ENCODE data around the gene NEMF.

NEMF gene

DNA sequence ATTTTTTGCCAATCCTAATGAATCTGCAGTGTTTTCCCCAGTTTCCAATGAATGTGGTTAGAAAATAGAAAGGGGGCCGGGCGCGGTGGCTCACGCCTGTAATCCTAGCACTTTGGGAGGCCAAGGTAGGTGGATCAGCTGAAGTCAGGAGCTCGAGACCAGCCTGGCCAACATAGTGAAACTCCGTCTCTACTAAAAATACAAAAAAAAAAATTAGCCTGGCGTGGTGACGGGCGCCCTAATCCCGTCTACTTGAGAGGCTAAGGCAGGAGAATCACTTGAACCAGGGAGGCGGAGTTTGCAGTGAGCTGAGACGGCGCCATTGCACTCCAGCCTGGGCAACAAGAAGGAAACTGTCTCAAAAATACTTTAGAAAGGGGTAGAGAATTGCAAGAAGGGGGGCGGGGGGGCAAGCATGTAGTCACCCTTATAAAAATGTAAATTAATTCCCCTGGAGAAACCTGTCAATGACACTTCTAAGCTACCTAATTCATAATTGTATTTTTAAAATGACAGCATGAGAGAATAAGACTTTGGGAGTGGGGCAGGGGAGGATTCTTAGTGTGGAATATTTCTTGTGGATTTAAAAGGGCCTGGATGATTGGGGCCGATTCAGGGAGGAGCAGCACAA lies 82.9 kb downstream of the NEMF start:
- TF ChIP-seq, protein P1, sequence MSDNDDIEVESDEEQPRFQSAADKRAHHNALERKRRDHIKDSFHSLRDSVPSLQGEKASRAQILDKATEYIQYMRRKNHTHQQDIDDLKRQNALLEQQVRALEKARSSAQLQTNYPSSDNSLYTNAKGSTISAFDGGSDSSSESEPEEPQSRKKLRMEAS (IDR thresholded peaks at IDR 0.05), result no peak
- TF ChIP-seq YY1 (IDR thresholded peaks at IDR 0.05; ENCODE audit: low read depth) (no peak), EP300 (IDR thresholded peaks at IDR 0.05; ENCODE audit: borderline replicate concordance) (no peak), TCF12 (IDR thresholded peaks at IDR 0.05; ENCODE audit: low read depth) (no peak), CREB1 (IDR thresholded peaks at IDR 0.05; ENCODE audit: low read depth) (no peak), ZBTB7A (IDR thresholded peaks at IDR 0.05; ENCODE audit: low read depth) (no peak), RAD21 (IDR thresholded peaks at IDR 0.05; ENCODE audit: low read depth) (no peak), FOXM1 (IDR thresholded peaks at IDR 0.05; ENCODE audit: borderline replicate concordance, low read depth) (no peak), CEBPB (IDR thresholded peaks at IDR 0.05) (no peak), TEAD4 (IDR thresholded peaks at IDR 0.05) (no peak), NFIC (IDR thresholded peaks at IDR 0.05) (no peak), TAF1 (IDR thresholded peaks at IDR 0.05; ENCODE audit: low read depth) (no peak), EGR1 (IDR thresholded peaks at IDR 0.05) (no peak)
- TF ChIP-seq, protein P2, sequence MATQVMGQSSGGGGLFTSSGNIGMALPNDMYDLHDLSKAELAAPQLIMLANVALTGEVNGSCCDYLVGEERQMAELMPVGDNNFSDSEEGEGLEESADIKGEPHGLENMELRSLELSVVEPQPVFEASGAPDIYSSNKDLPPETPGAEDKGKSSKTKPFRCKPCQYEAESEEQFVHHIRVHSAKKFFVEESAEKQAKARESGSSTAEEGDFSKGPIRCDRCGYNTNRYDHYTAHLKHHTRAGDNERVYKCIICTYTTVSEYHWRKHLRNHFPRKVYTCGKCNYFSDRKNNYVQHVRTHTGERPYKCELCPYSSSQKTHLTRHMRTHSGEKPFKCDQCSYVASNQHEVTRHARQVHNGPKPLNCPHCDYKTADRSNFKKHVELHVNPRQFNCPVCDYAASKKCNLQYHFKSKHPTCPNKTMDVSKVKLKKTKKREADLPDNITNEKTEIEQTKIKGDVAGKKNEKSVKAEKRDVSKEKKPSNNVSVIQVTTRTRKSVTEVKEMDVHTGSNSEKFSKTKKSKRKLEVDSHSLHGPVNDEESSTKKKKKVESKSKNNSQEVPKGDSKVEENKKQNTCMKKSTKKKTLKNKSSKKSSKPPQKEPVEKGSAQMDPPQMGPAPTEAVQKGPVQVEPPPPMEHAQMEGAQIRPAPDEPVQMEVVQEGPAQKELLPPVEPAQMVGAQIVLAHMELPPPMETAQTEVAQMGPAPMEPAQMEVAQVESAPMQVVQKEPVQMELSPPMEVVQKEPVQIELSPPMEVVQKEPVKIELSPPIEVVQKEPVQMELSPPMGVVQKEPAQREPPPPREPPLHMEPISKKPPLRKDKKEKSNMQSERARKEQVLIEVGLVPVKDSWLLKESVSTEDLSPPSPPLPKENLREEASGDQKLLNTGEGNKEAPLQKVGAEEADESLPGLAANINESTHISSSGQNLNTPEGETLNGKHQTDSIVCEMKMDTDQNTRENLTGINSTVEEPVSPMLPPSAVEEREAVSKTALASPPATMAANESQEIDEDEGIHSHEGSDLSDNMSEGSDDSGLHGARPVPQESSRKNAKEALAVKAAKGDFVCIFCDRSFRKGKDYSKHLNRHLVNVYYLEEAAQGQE (IDR thresholded peaks at IDR 0.05; ENCODE audit: low read depth), result no peak
- TF ChIP-seq, protein P3, sequence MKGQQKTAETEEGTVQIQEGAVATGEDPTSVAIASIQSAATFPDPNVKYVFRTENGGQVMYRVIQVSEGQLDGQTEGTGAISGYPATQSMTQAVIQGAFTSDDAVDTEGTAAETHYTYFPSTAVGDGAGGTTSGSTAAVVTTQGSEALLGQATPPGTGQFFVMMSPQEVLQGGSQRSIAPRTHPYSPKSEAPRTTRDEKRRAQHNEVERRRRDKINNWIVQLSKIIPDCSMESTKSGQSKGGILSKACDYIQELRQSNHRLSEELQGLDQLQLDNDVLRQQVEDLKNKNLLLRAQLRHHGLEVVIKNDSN (IDR thresholded peaks at IDR 0.05), result no peak

DNA sequence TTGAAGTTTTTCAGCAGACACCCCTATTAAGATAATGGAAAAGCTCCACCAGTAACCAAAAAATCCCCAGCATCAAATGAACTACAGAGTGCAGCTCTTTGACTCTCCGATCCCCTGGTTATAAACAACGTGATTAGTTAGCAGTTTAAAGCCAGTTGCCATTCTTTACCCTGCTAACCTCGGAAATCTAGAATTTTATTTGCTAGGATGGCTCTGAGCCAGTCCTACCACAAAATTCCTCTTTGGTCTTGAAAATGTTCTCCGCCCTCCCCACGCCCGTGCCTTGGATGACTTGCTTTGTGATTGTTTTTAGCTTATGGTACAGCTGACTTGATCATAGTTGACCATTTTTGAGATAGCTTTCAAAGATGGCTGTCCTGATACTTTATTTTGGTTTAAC lies 83.4 kb downstream of the NEMF start:
- TF ChIP-seq, protein P1 (IDR thresholded peaks at IDR 0.05), result no peak
- TF ChIP-seq YY1 (IDR thresholded peaks at IDR 0.05; ENCODE audit: low read depth) (no peak), TCF12 (IDR thresholded peaks at IDR 0.05; ENCODE audit: low read depth) (no peak)

DNA sequence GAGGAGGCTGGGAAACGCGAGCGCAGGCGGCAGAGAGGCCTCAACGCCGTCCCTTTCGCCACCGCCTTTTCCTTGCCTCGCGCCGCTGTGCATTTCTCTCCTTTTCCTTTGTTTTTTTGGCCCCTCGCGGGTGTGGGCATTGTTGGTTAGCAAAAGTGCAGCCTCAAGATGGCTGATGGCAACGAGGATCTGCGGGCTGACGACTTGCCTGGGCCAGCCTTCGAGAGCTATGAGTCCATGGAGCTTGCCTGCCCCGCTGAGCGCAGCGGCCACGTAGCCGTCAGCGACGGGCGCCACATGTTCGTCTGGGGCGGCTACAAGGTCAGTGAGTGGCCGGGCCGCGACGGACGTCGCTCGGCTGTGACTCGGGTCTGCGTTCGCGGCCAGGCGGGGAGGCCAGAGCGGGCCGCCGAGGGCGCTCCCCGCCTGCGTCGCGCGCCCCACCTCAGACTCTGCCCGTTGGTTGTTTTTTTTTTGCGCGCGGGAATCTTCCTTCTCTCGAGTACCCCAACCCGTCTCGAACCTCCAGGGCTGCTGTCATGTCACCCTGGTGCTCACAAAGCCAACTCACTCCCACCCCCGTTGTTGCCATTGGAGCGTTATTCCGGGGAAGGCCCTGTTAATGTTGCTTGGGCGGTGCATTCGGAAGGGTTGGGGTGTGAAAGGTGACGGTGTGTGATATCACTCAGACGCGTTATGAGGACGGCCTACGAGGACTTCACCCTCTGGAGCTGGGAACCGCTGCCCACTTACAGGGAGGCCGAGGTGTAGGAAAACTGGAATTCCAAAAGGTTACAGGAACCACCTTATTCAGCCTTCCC lies 84.1 kb downstream of the NEMF start:
- TF ChIP-seq TAF1 (IDR thresholded peaks at IDR 0.05; ENCODE audit: low read depth) (peak; percentile 30; the same call in 1 of the 2 replicates), CREB1 (IDR thresholded peaks at IDR 0.05; ENCODE audit: low read depth) (no peak; the same call in 1 of the 2 replicates), YY1 (IDR thresholded peaks at IDR 0.05; ENCODE audit: low read depth) (peak; percentile 67)
- TF ChIP-seq, protein P1 (IDR thresholded peaks at IDR 0.05), result peak; percentile 68

DNA sequence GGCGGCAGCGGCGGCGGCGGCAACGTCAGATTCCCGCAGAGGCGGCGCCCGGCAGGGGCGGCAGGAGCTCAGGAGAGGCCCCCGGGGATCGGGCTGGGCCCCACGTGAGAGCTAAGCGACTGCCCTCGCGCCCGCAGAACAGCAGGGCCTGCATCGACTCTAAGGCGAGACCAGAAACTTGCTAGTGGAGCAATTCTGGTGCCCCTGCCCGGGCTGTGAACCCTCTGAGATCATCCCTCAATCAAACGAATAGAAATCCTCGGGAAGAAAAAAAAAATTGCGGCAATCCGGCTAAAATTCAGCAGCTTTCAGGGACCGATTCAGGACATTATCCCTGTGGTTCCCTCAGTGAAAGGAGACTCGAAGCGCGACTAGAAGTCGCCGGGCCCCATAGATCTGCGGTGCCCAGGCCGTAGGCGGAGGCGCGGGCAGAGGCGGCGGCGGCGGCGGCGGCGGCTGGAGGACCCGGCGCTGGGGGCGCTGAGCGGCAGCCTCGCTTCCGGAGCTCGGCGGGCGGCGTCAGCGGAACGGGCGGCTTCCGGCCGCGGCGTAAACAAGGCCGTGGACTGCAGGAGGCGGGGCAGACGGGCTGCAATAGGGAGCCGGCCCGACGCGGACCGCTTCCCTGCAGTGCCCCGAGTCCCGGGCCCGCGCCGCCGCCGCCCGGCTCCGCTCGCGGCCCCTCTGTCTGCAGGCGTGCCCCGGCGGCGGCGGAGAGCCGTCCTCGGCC lies 84.9 kb downstream of the NEMF start, which contains the start of gene KLHDC2:
Gene KLHDC2 (plus strand): TSS at position 583 of the 730 bp plus-strand sequence. CDS start 316 bp downstream, outside the sequence.
- 0 out of 2 replicates have a peak, but pooled peaks have one; percentile 23 for TF ChIP-seq ZBTB7A (IDR thresholded peaks at IDR 0.05; ENCODE audit: low read depth)
- TF ChIP-seq FOXM1 (IDR thresholded peaks at IDR 0.05; ENCODE audit: borderline replicate concordance, low read depth), result no peak
- TF ChIP-seq, protein P1 (IDR thresholded peaks at IDR 0.05), result peak; percentile 55
- TF ChIP-seq, protein P3 (IDR thresholded peaks at IDR 0.05), result peak; percentile 61
- TF ChIP-seq TAF1 (IDR thresholded peaks at IDR 0.05; ENCODE audit: low read depth), result peak; percentile 44; the same call in 1 of the 2 replicates
- 0 out of 2 replicates have a peak, but pooled peaks have one; percentile 7 for TF ChIP-seq EGR1 (IDR thresholded peaks at IDR 0.05)
- no peak for TF ChIP-seq NFIC (IDR thresholded peaks at IDR 0.05)
- 0 out of 2 replicates have a peak, but pooled peaks have one; percentile 15 for TF ChIP-seq YY1 (IDR thresholded peaks at IDR 0.05; ENCODE audit: low read depth)

DNA sequence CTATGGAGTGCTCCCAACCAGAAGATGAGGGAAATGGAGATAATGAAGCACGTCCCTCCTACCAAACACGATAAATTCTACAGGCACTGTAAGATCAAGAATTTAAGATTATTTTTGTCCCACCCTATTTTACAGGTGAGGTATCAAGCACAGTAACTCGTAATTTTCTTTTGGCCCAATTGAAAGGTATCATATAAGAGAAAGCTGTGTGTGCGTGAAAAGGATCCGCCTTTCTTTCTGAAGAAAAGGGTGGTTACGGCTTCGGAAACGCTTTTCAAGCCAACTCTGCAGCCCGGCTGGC lies 85.4 kb downstream of the NEMF start:
- TF ChIP-seq, protein P2 (IDR thresholded peaks at IDR 0.05; ENCODE audit: low read depth), result no peak
- TF ChIP-seq CEBPB (IDR thresholded peaks at IDR 0.05) (no peak), RAD21 (IDR thresholded peaks at IDR 0.05; ENCODE audit: low read depth) (no peak), FOXM1 (IDR thresholded peaks at IDR 0.05; ENCODE audit: borderline replicate concordance, low read depth) (no peak), ZBTB7A (IDR thresholded peaks at IDR 0.05; ENCODE audit: low read depth) (no peak), TEAD4 (IDR thresholded peaks at IDR 0.05) (no peak), NFIC (IDR thresholded peaks at IDR 0.05) (no peak), CREB1 (IDR thresholded peaks at IDR 0.05; ENCODE audit: low read depth) (no peak), YY1 (IDR thresholded peaks at IDR 0.05; ENCODE audit: low read depth) (no peak), EGR1 (IDR thresholded peaks at IDR 0.05) (no peak), TCF12 (IDR thresholded peaks at IDR 0.05; ENCODE audit: low read depth) (no peak)
- TF ChIP-seq, protein P3 (IDR thresholded peaks at IDR 0.05), result no peak
- TF ChIP-seq, protein P1 (IDR thresholded peaks at IDR 0.05), result no peak
